Measurements from ENCODE around the gene SNRNP70. TPM values are rescaled to one million over a fixed set of nuclear protein-coding genes. Genes with fewer than 3 reads are reported as not detected.
A peak's percentile ranks its signal among the peaks of the same experiment; 100 is the strongest.
"Not testable (repeated sequence)": the region's sequence is repeated elsewhere in the genome, so short reads cannot be mapped to it uniquely, and the experiment has no call there.

SNRNP70 gene
- total RNA-seq, 1 donor from 2014 or later: 300 TPM

GRCh38 chr19:49141352-49141751 is 56.1 kb downstream of the SNRNP70 start:
- Mint-ChIP-seq H3K4me1 (ENCODE audit: low read depth, unreplicated experiment) (peaks cover 21% of the 10 kb centered on the region), H3K4me3 (ENCODE audit: unreplicated experiment) (peak overlapping the region; percentile 42), H3K9me3 (ENCODE audit: unreplicated experiment) (peaks cover 16% of the 10 kb centered on the region), H3K27me3 (ENCODE audit: unreplicated experiment) (peaks cover 21% of the 10 kb centered on the region), H3K27ac (ENCODE audit: unreplicated experiment) (no peak overlapping the region), H3K36me3 (ENCODE audit: unreplicated experiment) (peaks cover 12% of the 10 kb centered on the region)
- no peak for TF ChIP-seq CTCF (IDR thresholded peaks at IDR 0.05; ENCODE audit: partially characterized antibody, unreplicated experiment)
- DNase-seq: no peak

- H3K36me3 Mint-ChIP-seq (ENCODE audit: unreplicated experiment): peaks cover under 1% of the 10 kb centered on the region
- peaks cover 19% of the 10 kb centered on the region for H3K27me3 Mint-ChIP-seq (ENCODE audit: unreplicated experiment)
- H3K4me1 Mint-ChIP-seq (ENCODE audit: low read depth, unreplicated experiment): peaks cover 21% of the 10 kb centered on the region
- peak overlapping the region; percentile 89 for H3K4me3 Mint-ChIP-seq (ENCODE audit: unreplicated experiment)
- H3K9me3 Mint-ChIP-seq (ENCODE audit: unreplicated experiment): peaks cover 16% of the 10 kb centered on the region
- peak overlapping the region; percentile 79 for H3K27ac Mint-ChIP-seq (ENCODE audit: unreplicated experiment)
- peak; percentile 97 for DNase-seq
- TF ChIP-seq CTCF (IDR thresholded peaks at IDR 0.05; ENCODE audit: partially characterized antibody, unreplicated experiment): no peak
These were observed 57.6 kb downstream of the SNRNP70 start for GRCh38 chr19:49142866-49143335.

GRCh38 chr19:49145573-49146407 is 60.5 kb downstream of the SNRNP70 start:
- Mint-ChIP-seq H3K4me3 (ENCODE audit: unreplicated experiment) (peak overlapping the region; percentile 79), H3K9me3 (ENCODE audit: unreplicated experiment) (peaks cover 20% of the 10 kb centered on the region), H3K4me1 (ENCODE audit: low read depth, unreplicated experiment) (peaks cover 24% of the 10 kb centered on the region), H3K27me3 (ENCODE audit: unreplicated experiment) (peaks cover 19% of the 10 kb centered on the region), H3K27ac (ENCODE audit: unreplicated experiment) (peak overlapping the region; percentile 88), H3K36me3 (ENCODE audit: unreplicated experiment) (no peaks in the 10 kb centered on the region)
- TF ChIP-seq CTCF (IDR thresholded peaks at IDR 0.05; ENCODE audit: partially characterized antibody, unreplicated experiment): peak; percentile 96
- peak; percentile 92 for DNase-seq

GRCh38 chr19:49146408-49146770 is 61.1 kb downstream of the SNRNP70 start:
- not testable (repeated sequence) for H3K36me3 Mint-ChIP-seq (ENCODE audit: unreplicated experiment); H3K27ac Mint-ChIP-seq (ENCODE audit: unreplicated experiment); DNase-seq
- Mint-ChIP-seq H3K27me3 (ENCODE audit: unreplicated experiment) (peaks cover 16% of the 10 kb centered on the region), H3K4me3 (ENCODE audit: unreplicated experiment) (peak overlapping the region; percentile 79), H3K9me3 (ENCODE audit: unreplicated experiment) (peaks cover 18% of the 10 kb centered on the region), H3K4me1 (ENCODE audit: low read depth, unreplicated experiment) (peaks cover 21% of the 10 kb centered on the region)

GRCh38 chr19:49148044-49148682 is 62.9 kb downstream of the SNRNP70 start:
- peaks cover 21% of the 10 kb centered on the region for H3K9me3 Mint-ChIP-seq (ENCODE audit: unreplicated experiment)
- no peak overlapping the region for H3K27ac Mint-ChIP-seq (ENCODE audit: unreplicated experiment)
- H3K4me1 Mint-ChIP-seq (ENCODE audit: low read depth, unreplicated experiment): peaks cover 14% of the 10 kb centered on the region
- TF ChIP-seq CTCF (IDR thresholded peaks at IDR 0.05; ENCODE audit: partially characterized antibody, unreplicated experiment): no peak
- DNase-seq: no peak
- H3K4me3 Mint-ChIP-seq (ENCODE audit: unreplicated experiment): peak overlapping the region; percentile 96
- H3K27me3 Mint-ChIP-seq (ENCODE audit: unreplicated experiment): peaks cover 16% of the 10 kb centered on the region
- no peaks in the 10 kb centered on the region for H3K36me3 Mint-ChIP-seq (ENCODE audit: unreplicated experiment)

All from glutamatergic neuron (in vitro differentiated cells).